SU-DHL-6 (cell line): ENCODE data around the gene CCDC137.

Experiments used
- H2AFZ ChIP-seq: fragments of 200-600 bp; sonication (generic); 2 replicates; pipeline ENCODE4 v1.6.1; 2014; ENCODE audit warnings: low read depth, mild to moderate bottlenecking, moderate library complexity, mixed read lengths, antibody characterized with exemption, low read length; ENCODE audit not compliant: severe bottlenecking
- H3F3A ChIP-seq: fragments of 200-600 bp; shearing (Covaris generic); 2 replicates; pipeline ENCODE4 v1.6.0; 2016; ENCODE audit warnings: antibody characterized with exemption, mild to moderate bottlenecking; ENCODE audit not compliant: insufficient read depth
- H3K27ac ChIP-seq: fragments of 200-600 bp; sonication (generic); 2 replicates; pipeline ENCODE4 v1.5.1; 2016; ENCODE audit warnings: low read depth, mild to moderate bottlenecking, low read length, moderate library complexity, mixed read lengths
- H3K27me3 ChIP-seq: fragments of 200-600 bp; sonication (generic), shearing (Covaris generic); 2 replicates; pipeline ENCODE4 v1.6.0; 2014; ENCODE audit warnings: mild to moderate bottlenecking, low read length
- H3K36me3 ChIP-seq: fragments of 200-600 bp; sonication (generic); 2 replicates; pipeline ENCODE4 v1.6.1; 2014; ENCODE audit warnings: mild to moderate bottlenecking, low read length, mixed read lengths
- H3K4me2 ChIP-seq: fragments of 300-600, 200-600 bp; shearing (Covaris generic), sonication (generic); 2 replicates; pipeline ENCODE4 v1.6.0; 2014; ENCODE audit warnings: low read length, low read depth, mild to moderate bottlenecking; ENCODE audit not compliant: poor library complexity, severe bottlenecking
- H3K4me3 ChIP-seq: fragments of 200-600 bp; sonication (generic); 2 replicates; pipeline ENCODE4 v1.5.1; 2014; ENCODE audit warnings: antibody characterized with exemption, low read length, mild to moderate bottlenecking, mixed read lengths; ENCODE audit not compliant: insufficient read depth, poor library complexity, severe bottlenecking
- H3K79me2 ChIP-seq: fragments of 200-600 bp; sonication (generic); 2 replicates; pipeline ENCODE4 v1.6.1; 2014; ENCODE audit warnings: mild to moderate bottlenecking, low read length, moderate library complexity; ENCODE audit not compliant: insufficient read depth
- H3K9ac ChIP-seq: fragments of 200-600 bp; sonication (generic); 2 replicates; pipeline ENCODE4 v1.7.0; 2014; ENCODE audit warnings: mild to moderate bottlenecking, low read length
- H3K9me2 ChIP-seq: fragments of 200-600 bp; sonication (generic); replicated peaks from 2 replicates; pipeline ENCODE4 v1.6.1; 2014; ENCODE audit warnings: low read length; ENCODE audit not compliant: insufficient read depth
- H3K9me3 ChIP-seq: fragments of 200-600 bp; sonication (generic); 2 replicates; pipeline ENCODE4 v1.6.1; 2014; ENCODE audit warnings: low read length, mixed read lengths; ENCODE audit not compliant: insufficient read depth
- H4K20me1 ChIP-seq: fragments of 200-600 bp; sonication (generic); 2 replicates; pipeline ENCODE4 v1.6.1; 2014; ENCODE audit warnings: low read depth, mild to moderate bottlenecking, antibody characterized with exemption, low read length, moderate library complexity, mixed read lengths
- EZH2phosphoT487 ChIP-seq: fragments of 200-600 bp; sonication (generic), shearing (Covaris generic); conservative IDR thresholded peaks from 2 replicates; pipeline ENCODE4 v1.6.1; 2018; ENCODE audit warnings: mild to moderate bottlenecking, antibody characterized with exemption, low read length, moderate library complexity, mixed read lengths
- TF ChIP-seq, protein P1 (sequence below): fragments of 200-600 bp; sonication (generic); IDR thresholded peaks from one replicate; pipeline ENCODE4 v1.5.1; 2017; ENCODE audit warnings: antibody characterized with exemption, mild to moderate bottlenecking, low read length, moderate library complexity; ENCODE audit not compliant: insufficient read depth, poor library complexity, severe bottlenecking

The CCDC137 gene

DNA sequence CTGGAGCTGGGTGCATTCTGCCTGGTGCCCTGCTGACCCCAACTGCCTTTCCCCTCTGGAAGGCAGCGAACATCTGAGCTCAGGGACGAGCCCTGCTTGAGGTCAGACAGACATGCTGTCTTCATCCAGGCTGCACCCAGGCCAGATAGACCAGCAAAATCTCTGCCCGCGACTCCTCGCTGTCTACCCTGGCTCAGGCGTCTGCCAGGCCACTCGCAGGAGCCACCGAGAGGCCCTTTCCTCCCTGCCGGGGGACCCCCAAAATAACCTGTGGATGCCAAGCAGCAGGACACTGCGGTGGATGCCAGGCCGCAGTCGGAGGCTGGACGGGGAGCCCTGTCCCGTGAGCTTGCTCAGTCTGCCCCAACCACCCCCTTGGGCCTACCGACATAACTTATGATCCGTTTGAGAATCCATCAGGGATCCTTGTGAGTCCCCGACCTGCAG lies 42.2 kb downstream of the CCDC137 start:
- H3K9ac ChIP-seq: no peak overlapping the region

DNA sequence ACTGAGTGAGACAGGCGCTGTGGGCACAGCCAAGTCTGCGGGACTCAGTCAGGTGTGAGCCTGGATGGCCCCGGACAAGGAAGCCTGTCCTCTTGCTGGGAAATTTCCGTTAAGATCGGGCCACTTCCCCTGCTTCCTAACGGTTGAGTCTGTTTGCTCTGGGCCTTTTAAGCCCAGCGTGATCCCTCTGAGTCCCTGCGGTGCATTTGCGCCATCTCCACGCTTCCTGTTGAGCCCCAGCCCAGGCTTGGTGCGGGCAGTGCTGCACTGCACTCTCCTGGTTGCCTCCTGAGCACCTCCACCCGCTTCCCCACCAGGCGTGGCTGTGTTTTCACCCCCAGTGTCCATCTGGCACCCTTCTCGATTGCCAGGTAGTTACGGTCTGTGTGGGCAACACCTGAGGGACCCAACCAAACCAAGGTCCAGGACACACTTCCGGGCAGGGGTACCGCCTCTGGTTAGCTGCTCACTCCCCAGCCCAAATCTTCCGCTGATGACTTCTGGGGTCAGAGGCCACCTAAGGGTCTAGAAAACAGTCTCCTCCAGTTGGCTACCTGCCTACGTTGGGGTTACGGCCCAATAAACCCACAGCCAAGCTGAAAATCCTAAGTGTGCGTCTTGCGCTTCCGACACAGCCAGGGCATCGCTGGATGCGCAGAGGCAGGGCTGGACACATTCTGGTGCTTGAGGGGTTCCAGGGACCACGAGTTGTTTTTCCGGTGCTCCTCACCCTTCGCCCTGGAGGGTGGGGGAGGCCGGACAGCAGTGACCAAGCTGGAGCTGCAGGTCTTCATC lies 44.2 kb downstream of the CCDC137 start:
- peaks cover 25% of the 10 kb centered on the region for H3F3A ChIP-seq
- H3K79me2 ChIP-seq: peaks cover 32% of the 10 kb centered on the region
- H3K9ac ChIP-seq: peak overlapping the region; percentile 93
- no peaks in the 10 kb centered on the region for H3K36me3 ChIP-seq
- no peaks in the 10 kb centered on the region for H3K27me3 ChIP-seq
- TF ChIP-seq, protein P1, sequence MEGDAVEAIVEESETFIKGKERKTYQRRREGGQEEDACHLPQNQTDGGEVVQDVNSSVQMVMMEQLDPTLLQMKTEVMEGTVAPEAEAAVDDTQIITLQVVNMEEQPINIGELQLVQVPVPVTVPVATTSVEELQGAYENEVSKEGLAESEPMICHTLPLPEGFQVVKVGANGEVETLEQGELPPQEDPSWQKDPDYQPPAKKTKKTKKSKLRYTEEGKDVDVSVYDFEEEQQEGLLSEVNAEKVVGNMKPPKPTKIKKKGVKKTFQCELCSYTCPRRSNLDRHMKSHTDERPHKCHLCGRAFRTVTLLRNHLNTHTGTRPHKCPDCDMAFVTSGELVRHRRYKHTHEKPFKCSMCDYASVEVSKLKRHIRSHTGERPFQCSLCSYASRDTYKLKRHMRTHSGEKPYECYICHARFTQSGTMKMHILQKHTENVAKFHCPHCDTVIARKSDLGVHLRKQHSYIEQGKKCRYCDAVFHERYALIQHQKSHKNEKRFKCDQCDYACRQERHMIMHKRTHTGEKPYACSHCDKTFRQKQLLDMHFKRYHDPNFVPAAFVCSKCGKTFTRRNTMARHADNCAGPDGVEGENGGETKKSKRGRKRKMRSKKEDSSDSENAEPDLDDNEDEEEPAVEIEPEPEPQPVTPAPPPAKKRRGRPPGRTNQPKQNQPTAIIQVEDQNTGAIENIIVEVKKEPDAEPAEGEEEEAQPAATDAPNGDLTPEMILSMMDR: no peak
- TF ChIP-seq EZH2phosphoT487: no peak
- peak overlapping the region; percentile 44 for H3K4me3 ChIP-seq
- H3K9me3 ChIP-seq: no peaks in the 10 kb centered on the region
- H3K27ac ChIP-seq: peak overlapping the region; percentile 55
- H4K20me1 ChIP-seq: no peaks in the 10 kb centered on the region
- no peaks in the 10 kb centered on the region for H3K9me2 ChIP-seq
- H3K4me2 ChIP-seq: peak overlapping the region; percentile 66
- H2AFZ ChIP-seq: no peak overlapping the region

More for the DNA sequence above, 42.2 kb downstream of the CCDC137 start:
- no peaks in the 10 kb centered on the region for H3K9me2 ChIP-seq
- no peak overlapping the region for H3K27ac ChIP-seq
- no peaks in the 10 kb centered on the region for H3K36me3 ChIP-seq
- TF ChIP-seq, protein P1: no peak
- TF ChIP-seq EZH2phosphoT487: no peak
- H2AFZ ChIP-seq: no peak overlapping the region
- peaks cover 35% of the 10 kb centered on the region for H3K79me2 ChIP-seq
- no peaks in the 10 kb centered on the region for H4K20me1 ChIP-seq
- no peak overlapping the region for H3K4me2 ChIP-seq
- H3K27me3 ChIP-seq: no peaks in the 10 kb centered on the region
- H3F3A ChIP-seq: peaks cover 25% of the 10 kb centered on the region
- H3K4me3 ChIP-seq: no peak overlapping the region
- H3K9me3 ChIP-seq: no peaks in the 10 kb centered on the region

DNA sequence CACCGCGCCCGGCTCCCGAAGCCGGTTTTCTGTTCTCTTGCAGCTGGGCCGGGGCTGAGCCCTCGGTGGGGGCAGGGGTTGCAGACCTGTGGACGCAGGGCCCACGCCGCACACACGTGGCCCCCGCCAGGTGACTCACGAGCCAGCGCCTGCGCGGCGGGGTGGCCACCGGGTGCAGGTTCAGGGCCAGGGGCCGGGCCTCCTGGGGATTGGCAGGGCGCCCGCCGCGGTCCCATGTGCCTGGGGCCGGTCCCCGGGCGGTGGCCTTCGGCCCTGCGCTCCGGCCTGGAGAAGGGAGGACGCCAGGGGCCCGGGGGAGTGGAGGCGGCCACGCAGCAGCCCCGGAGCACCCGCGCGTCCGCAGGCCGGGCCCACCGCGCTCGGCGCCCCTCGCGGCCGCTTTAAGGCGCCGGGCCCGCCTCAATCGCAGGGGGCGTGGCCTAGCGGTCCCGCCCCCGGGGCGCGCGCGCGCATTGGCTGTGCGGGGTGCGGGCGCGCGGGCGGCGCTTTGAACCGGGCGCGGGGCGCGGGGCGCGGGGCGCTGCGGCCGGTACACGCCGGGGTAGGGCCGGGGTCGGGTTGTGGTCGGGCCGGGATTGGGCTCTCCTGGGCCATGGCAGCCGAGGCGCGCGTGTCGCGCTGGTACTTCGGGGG lies 45.4 kb downstream of the CCDC137 start, which contains the start of gene SLC25A10:
SLC25A10 (plus strand) TSS at position 471 of the 654 bp plus-strand sequence; CDS start at position 614, 143 bp downstream.
- H3F3A ChIP-seq: peaks cover 25% of the 10 kb centered on the region
- no peak for TF ChIP-seq EZH2phosphoT487
- TF ChIP-seq, protein P1: no peak
- H3K4me2 ChIP-seq: peak within 1 kb of the TSS; percentile 80
- H2AFZ ChIP-seq: peak within 1 kb of the TSS; percentile 70
- peak within 1 kb of the TSS; percentile 55 for H3K27ac ChIP-seq
- H3K9me3 ChIP-seq: no peaks in the 10 kb centered on the region
- H3K79me2 ChIP-seq: peaks cover 27% of the 10 kb centered on the region
- H4K20me1 ChIP-seq: no peaks in the 10 kb centered on the region
- H3K4me3 ChIP-seq: peak within 1 kb of the TSS; percentile 86
- H3K36me3 ChIP-seq: no peaks in the 10 kb centered on the region
- no peaks in the 10 kb centered on the region for H3K27me3 ChIP-seq
- no peaks in the 10 kb centered on the region for H3K9me2 ChIP-seq
- H3K9ac ChIP-seq: peak within 1 kb of the TSS; percentile 93
